GM18505 (cell line): Measurements from ENCODE around the gene TEPSIN.

Experiments
- ATAC-seq: cut with Tn5 transposase; IDR thresholded peaks from one replicate; pipeline ENCODE4 v1.9.1; 2021; ENCODE audit not compliant: unreplicated experiment
- POLR2A ChIP-seq: IDR thresholded peaks from 4 replicates; pipeline ENCODE4 v1.6.1; 2011; ENCODE audit warnings: borderline replicate concordance; ENCODE audit not compliant: insufficient read depth, insufficient read length; ENCODE audit errors: extremely low read depth

TEPSIN gene

GRCh38 chr17:81193051-81193410 is 45.8 kb downstream of the TEPSIN start:
- no peak for TF ChIP-seq POLR2A
- no peak for ATAC-seq

- no peak for TF ChIP-seq POLR2A
- no peak for ATAC-seq
Observed at GRCh38 chr17:81192386-81193050, 46.3 kb downstream of the TEPSIN start.

- no peak for ATAC-seq
Observed at GRCh38 chr17:81191646-81192045, 47.2 kb downstream of the TEPSIN start.

GRCh38 chr17:81191116-81191515 is 47.7 kb downstream of the TEPSIN start:
- no peak for TF ChIP-seq POLR2A
- ATAC-seq = no peak

More at GRCh38 chr17:81191646-81192045, 47.2 kb downstream of the TEPSIN start:
- no peak for TF ChIP-seq POLR2A

- no peak for TF ChIP-seq POLR2A
- no peak for ATAC-seq
Observed at GRCh38 chr17:81190591-81190990, 48.3 kb downstream of the TEPSIN start.

- TF ChIP-seq POLR2A = no peak
Observed at GRCh38 chr17:81189670-81190530, 49.0 kb downstream of the TEPSIN start.

GRCh38 chr17:81189016-81189415 is 49.8 kb downstream of the TEPSIN start:
- TF ChIP-seq POLR2A = no peak
- no peak for ATAC-seq

More at GRCh38 chr17:81189670-81190530, 49.0 kb downstream of the TEPSIN start:
- no peak for ATAC-seq

GRCh38 chr17:81188491-81188840 is 50.4 kb downstream of the TEPSIN start:
- no peak for ATAC-seq
- TF ChIP-seq POLR2A = no peak

GRCh38 chr17:81187586-81188490 is 51.0 kb downstream of the TEPSIN start:
- TF ChIP-seq POLR2A = no peak
- no peak for ATAC-seq

- no peak for ATAC-seq
- no peak for TF ChIP-seq POLR2A
Observed at GRCh38 chr17:81187120-81187519, 51.7 kb downstream of the TEPSIN start.

GRCh38 chr17:81186203-81186602 is 52.7 kb downstream of the TEPSIN start:
- ATAC-seq = no peak
- TF ChIP-seq POLR2A = no peak

GRCh38 chr17:81184555-81184954 is 54.3 kb downstream of the TEPSIN start:
- no peak for TF ChIP-seq POLR2A
- no peak for ATAC-seq

- no peak for TF ChIP-seq POLR2A
- ATAC-seq = no peak
Observed at GRCh38 chr17:81183807-81184206, 55.0 kb downstream of the TEPSIN start.

- no peak for ATAC-seq
- no peak for TF ChIP-seq POLR2A
Observed at GRCh38 chr17:81183316-81183715, 55.5 kb downstream of the TEPSIN start.

- TF ChIP-seq POLR2A = no peak
- ATAC-seq = no peak
Observed at GRCh38 chr17:81182596-81182995, 56.3 kb downstream of the TEPSIN start.
